ENCODE data around the gene B4GALNT2.

- no peak for TF ChIP-seq TARDBP (IDR thresholded peaks at IDR 0.05)
- no peak for TF ChIP-seq LEF1 (IDR thresholded peaks at IDR 0.05; ENCODE audit: borderline replicate concordance)
- no peak for TF ChIP-seq ZNF384 (IDR thresholded peaks at IDR 0.05)
- TF ChIP-seq FOXM1 (IDR thresholded peaks at IDR 0.05; ENCODE audit: borderline replicate concordance): no peak
- TF ChIP-seq FOXK2 (IDR thresholded peaks at IDR 0.05): no peak
- no peak for TF ChIP-seq SUZ12 (IDR thresholded peaks at IDR 0.05)
- TF ChIP-seq HDGF (IDR thresholded peaks at IDR 0.05; ENCODE audit: borderline replicate concordance): no peak
- no peak for TF ChIP-seq ELF4 (IDR thresholded peaks at IDR 0.05)
- TF ChIP-seq BHLHE40 (IDR thresholded peaks at IDR 0.05; ENCODE audit: borderline replicate concordance): no peak
- no peak for TF ChIP-seq ARNT (IDR thresholded peaks at IDR 0.05)
- no peak for TF ChIP-seq CTBP1 (IDR thresholded peaks at IDR 0.05; ENCODE audit: borderline replicate concordance)
- no peak for TF ChIP-seq SP1 (IDR thresholded peaks at IDR 0.05)
These were observed 37.6 kb downstream of the B4GALNT2 start for GRCh38 chr17:49170216-49170615.
